A549 (cell line): ENCODE data around the gene GPD1.

Source experiments
- ELK1 ChIP-seq: fragments of 150-350 bp; IDR thresholded peaks from 2 replicates; pipeline ENCODE4 v1.6.1; 2014; ENCODE audit warnings: low read depth, mild to moderate bottlenecking, low read length
- JUNB ChIP-seq: fragments of >200 bp; sonication (Bioruptor Twin); formaldehyde crosslinking; IDR thresholded peaks from 2 replicates; pipeline ENCODE4 v1.6.1; 2016
- MAFK ChIP-seq: fragments of 450-650 bp; IDR thresholded peaks from 2 replicates; pipeline ENCODE4 v1.6.1; 2014; ENCODE audit not compliant: partially characterized antibody
- MAZ ChIP-seq: fragments of 150-350 bp; IDR thresholded peaks from 2 replicates; pipeline ENCODE4 v1.6.1; 2014; ENCODE audit warnings: antibody characterized with exemption, low read depth, low read length, borderline replicate concordance
- NR3C1 ChIP-seq: fragments of >200 bp; sonication (Bioruptor Twin); formaldehyde crosslinking; IDR thresholded peaks from 3 replicates; pipeline ENCODE4 v1.6.1; 2017
- PBX3 ChIP-seq: IDR thresholded peaks from 2 replicates; pipeline ENCODE4 v1.6.1; 2012
- PHF8 ChIP-seq: fragments of 200-600 bp; sonication (generic); IDR thresholded peaks from 2 replicates; pipeline ENCODE4 v1.6.1; 2016; ENCODE audit warnings: low read depth, mild to moderate bottlenecking, antibody characterized with exemption, moderate library complexity, borderline replicate concordance
- POLR2A ChIP-seq: IDR thresholded peaks from 2 replicates; pipeline ENCODE4 v1.6.1; 2012; ENCODE audit warnings: mild to moderate bottlenecking, low read length
- ZSCAN20 ChIP-seq: fragments of 250-450 bp; sonication (Bioruptor Pico); IDR thresholded peaks from 2 replicates; pipeline ENCODE4 v1.8.0; 2022; ENCODE audit warnings: mild to moderate bottlenecking, moderate library complexity
- TF ChIP-seq, protein P1 (sequence below): fragments of 200-600 bp; sonication (generic); IDR thresholded peaks from 2 replicates; pipeline ENCODE4 v1.6.1; 2016; ENCODE audit warnings: antibody characterized with exemption, mild to moderate bottlenecking, moderate library complexity
- TF ChIP-seq, protein P2 (sequence below): fragments of >200 bp; sonication (Bioruptor Twin); formaldehyde crosslinking; IDR thresholded peaks from 3 replicates; pipeline ENCODE4 v1.5.1; 2016

GRCh38 chr12:50057000-50057841 lies 46.6 kb upstream of the GPD1 start, which contains the start of gene ASIC1:
- TF ChIP-seq ZSCAN20 (CRISPR knock-in tag): no peak
- TF ChIP-seq POLR2A: no peak
- TF ChIP-seq, protein P1, sequence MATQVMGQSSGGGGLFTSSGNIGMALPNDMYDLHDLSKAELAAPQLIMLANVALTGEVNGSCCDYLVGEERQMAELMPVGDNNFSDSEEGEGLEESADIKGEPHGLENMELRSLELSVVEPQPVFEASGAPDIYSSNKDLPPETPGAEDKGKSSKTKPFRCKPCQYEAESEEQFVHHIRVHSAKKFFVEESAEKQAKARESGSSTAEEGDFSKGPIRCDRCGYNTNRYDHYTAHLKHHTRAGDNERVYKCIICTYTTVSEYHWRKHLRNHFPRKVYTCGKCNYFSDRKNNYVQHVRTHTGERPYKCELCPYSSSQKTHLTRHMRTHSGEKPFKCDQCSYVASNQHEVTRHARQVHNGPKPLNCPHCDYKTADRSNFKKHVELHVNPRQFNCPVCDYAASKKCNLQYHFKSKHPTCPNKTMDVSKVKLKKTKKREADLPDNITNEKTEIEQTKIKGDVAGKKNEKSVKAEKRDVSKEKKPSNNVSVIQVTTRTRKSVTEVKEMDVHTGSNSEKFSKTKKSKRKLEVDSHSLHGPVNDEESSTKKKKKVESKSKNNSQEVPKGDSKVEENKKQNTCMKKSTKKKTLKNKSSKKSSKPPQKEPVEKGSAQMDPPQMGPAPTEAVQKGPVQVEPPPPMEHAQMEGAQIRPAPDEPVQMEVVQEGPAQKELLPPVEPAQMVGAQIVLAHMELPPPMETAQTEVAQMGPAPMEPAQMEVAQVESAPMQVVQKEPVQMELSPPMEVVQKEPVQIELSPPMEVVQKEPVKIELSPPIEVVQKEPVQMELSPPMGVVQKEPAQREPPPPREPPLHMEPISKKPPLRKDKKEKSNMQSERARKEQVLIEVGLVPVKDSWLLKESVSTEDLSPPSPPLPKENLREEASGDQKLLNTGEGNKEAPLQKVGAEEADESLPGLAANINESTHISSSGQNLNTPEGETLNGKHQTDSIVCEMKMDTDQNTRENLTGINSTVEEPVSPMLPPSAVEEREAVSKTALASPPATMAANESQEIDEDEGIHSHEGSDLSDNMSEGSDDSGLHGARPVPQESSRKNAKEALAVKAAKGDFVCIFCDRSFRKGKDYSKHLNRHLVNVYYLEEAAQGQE: no peak
- TF ChIP-seq, protein P2, sequence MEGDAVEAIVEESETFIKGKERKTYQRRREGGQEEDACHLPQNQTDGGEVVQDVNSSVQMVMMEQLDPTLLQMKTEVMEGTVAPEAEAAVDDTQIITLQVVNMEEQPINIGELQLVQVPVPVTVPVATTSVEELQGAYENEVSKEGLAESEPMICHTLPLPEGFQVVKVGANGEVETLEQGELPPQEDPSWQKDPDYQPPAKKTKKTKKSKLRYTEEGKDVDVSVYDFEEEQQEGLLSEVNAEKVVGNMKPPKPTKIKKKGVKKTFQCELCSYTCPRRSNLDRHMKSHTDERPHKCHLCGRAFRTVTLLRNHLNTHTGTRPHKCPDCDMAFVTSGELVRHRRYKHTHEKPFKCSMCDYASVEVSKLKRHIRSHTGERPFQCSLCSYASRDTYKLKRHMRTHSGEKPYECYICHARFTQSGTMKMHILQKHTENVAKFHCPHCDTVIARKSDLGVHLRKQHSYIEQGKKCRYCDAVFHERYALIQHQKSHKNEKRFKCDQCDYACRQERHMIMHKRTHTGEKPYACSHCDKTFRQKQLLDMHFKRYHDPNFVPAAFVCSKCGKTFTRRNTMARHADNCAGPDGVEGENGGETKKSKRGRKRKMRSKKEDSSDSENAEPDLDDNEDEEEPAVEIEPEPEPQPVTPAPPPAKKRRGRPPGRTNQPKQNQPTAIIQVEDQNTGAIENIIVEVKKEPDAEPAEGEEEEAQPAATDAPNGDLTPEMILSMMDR: no peak
- no peak for TF ChIP-seq MAFK
- TF ChIP-seq MAZ: no peak
- TF ChIP-seq PHF8: no peak; the same call in 1 of the 2 replicates
- no peak for TF ChIP-seq JUNB
- no peak for TF ChIP-seq NR3C1
- TF ChIP-seq ELK1: no peak
- no peak for TF ChIP-seq PBX3
